K562 treated with DMSO at 1 percent for 48 hours (cell line): ENCODE measurements around the gene ASCC1. TPM values are rescaled to one million over a fixed set of nuclear protein-coding genes. Genes with fewer than 3 reads are reported as not detected.

ENCODE experiments used
- total RNA-seq: library from RNA; unstranded; fragments of 300-600 nt; gene quantifications from 2 replicates; pipeline ENCODE4 v1.2.3, GENCODE V29; 2022; ENCODE audit warnings: low replicate concordance; ENCODE audit errors: extremely low read depth

Gene ASCC1
- total RNA-seq = not detected in 2 replicates

DNA sequence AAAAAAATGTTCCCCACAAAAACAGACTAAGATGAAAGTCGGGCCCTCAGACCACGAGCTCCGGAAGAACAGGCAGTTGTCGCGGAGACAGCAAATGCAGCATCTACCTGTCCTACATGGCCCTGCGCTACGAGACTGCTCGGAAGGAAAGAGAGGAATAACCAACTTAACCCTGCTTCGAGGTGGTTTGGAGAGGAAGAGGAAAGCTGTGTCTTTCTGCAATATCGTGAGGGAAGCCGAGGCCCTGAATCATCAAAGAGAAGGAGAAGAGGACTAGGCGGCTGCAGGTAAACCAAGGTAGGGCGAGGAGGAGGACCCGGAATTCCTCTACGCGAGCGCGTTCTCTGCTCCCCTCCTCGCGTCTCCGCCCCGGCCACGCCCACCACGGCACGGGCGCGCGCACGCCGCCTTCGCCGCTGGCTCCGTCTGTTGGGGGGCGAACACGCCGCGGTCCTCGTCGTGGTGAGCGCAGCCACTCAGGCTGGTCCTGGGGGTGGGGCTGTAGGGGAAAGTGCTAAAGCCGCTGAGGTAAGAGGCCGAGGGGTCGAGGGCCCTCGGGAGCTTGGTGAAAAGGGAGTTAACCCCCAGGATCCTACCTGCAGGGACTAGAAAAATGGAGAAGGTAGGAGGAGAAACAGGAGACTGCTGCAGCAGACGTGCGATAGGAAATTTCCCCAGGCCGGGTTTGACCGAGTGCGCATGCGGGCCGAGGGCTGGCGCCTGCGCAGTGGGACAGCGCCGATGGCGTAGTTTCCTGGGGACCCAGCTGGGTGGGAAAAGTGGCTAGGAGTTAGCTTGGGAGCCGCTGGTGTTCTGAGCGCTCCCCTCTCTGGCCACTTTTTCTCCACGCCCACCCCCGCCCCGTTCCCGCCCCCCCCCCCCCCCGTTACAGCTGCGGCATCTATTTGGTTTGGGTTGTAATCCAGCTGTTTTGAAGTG, at the start of gene ASCC1, which contains the start of gene ANAPC16:
ASCC1 (minus strand) TSS at position 666 of the 939 bp plus-strand sequence. CDS start 2,978 bp downstream, outside the sequence.
ANAPC16 (plus strand) TSS at position 402 of the 939 bp plus-strand sequence. CDS start 7,903 bp downstream, outside the sequence.

GRCh38 chr10:72087969-72088888, 127.8 kb downstream of the ASCC1 start, which contains the start of gene SPOCK2:
TSS of gene SPOCK2 (minus strand) at chr10:72088551. CDS start at chr10:72088328, 223 bp downstream.

Other genes with a start within 250 kb of the ASCC1 start
- gene SPOCK2, start 127.7 kb downstream of the ASCC1 start, total RNA-seq = not detected in 2 replicates
- not detected in 2 replicates for gene ANAPC16, start 264 bp downstream of the ASCC1 start, total RNA-seq
- gene DDIT4, start 57.6 kb upstream of the ASCC1 start, total RNA-seq = 474 TPM in 1 of 2 replicates, not detected in the other
- not detected in 2 replicates for gene DNAJB12, start 138.6 kb upstream of the ASCC1 start, total RNA-seq